Measurements from ENCODE around the gene ADAM22.

Gene ADAM22

DNA sequence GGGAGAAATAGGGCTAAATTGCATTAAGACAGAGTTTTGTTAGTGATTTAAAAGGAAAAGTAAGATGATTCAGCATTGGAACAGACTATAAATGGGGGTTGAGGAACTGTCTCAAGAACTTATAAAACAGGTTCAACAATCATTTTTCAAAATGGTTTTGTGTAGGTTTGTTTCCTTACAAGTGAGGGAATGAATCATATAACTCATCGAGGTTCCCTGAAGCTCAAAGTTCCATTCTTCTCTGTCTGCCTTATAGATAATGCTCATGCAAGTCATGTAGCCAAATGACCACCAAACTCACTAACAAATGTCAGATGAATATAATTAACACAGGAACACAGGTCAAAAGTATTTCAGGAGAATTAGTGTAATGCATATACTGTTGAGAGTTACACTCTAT is 27.7 kb downstream of the ADAM22 start:
- no peak for DNase-seq (ENCODE audit: low read depth)

DNA sequence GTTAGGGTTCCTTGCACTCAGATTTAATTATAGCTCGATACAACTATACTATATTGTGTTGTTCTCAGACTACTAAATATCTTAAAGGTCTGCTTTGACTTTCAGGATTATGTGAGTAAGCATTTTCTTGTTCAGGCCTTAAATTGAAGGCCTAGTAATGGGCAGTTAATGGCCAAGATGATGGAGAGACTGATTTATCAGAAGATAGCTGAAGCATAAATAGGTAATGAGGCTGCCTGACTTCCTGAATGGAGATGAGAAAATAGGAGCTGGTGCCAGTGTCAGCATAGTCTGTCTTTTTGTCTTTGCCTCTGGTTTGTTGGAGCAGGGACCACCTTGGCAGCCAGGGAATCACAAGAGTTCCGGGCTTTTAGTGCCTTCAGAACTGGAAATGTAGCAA is 32.2 kb downstream of the ADAM22 start:
- no peak for DNase-seq (ENCODE audit: low read depth)

DNA sequence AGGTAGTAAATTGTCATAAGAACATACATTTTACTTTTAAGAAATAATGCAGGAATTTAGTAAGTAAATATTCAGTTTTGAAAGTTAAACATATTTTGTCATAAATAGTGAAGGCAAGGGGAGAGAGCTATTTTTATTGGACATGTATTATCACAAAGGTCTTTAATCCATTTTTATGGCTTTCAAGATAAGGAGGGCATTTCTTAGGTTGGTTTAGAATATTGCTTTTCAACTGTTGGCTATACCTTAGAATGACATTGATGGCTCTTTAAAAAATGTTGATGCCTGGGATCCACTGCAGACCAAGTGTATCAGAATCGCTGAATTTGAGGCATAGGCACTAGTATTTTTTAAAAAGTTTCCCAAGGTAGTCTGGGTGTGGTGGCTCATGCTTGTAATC is 34.0 kb downstream of the ADAM22 start:
- DNase-seq (ENCODE audit: low read depth), result no peak

DNA sequence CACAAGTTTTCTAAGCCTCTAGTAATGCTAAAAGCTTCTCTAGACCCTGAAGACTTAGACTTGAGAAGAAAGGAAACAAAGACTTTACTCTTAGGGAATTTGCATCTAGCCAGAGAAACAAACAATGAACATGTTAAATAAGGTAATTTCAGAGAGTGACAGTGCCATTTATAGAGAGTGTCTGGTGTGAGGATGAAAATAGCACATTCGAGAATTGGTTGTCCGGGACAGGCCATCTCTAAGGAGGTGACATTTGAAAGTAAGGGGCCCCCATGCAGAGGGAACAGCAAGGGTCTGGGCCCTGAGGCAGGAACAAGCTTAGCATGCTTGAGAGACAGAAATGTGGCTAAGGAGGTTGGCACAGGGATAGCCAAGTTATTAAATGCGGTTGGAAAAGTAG is 48.1 kb downstream of the ADAM22 start:
- no peak for DNase-seq (ENCODE audit: low read depth)

DNA sequence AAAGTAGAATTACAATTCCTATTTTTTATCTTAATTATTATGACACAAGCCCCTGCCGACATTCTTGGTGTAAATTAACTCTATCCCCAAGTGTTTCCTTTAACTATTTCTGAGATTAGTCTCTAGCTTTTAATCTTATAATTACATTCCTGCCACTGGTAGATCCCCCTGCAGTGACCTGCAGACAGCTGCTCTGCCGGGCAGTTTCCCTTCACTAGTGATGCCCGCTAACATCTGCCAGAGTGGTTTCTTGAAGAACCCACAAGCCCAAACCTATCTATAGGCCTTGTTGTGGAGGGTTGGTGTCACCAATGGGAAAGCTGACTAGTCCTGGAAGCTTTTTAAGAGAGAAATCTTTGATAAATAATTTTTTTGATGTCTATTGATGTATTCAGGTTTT is 50.0 kb downstream of the ADAM22 start:
- DNase-seq (ENCODE audit: low read depth), result no peak

DNA sequence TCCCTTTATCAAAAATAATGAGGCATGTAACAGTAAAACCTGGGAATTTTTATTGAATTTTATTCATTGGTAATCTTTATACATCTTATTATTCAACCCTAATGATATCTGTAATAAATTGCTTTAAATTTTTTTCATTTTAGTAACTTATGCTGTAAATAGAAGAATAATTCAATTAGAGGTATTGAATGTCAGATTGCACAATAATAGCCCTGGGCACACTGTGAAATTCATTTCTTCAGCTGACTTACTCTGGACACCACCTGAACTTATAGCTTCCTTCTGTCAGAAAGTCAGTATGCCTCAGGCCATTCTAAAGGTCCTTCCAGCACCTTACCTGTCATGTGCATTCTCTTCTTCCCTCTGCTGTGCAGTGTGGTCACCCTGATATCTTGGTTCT is 59.2 kb downstream of the ADAM22 start:
- no peak for DNase-seq (ENCODE audit: low read depth)

DNA sequence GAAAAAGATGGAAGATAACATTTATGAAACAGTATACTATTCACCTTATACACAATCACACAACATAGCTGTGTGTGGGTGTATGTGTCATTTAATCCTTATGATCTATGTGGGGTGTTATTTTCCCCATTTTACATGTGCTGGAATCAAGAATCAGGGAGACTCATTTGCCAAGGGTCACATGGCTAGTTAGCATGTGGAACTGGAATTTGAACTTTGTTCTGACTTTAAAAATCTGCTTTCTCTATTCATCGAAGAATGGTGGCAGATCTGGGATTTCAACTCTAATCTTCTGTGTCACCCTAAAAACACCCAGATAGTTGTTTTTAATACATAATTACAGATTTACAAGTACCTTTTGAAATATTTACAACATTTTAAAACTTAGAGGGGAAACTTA is 65.2 kb downstream of the ADAM22 start:
- DNase-seq (ENCODE audit: low read depth), result no peak

DNA sequence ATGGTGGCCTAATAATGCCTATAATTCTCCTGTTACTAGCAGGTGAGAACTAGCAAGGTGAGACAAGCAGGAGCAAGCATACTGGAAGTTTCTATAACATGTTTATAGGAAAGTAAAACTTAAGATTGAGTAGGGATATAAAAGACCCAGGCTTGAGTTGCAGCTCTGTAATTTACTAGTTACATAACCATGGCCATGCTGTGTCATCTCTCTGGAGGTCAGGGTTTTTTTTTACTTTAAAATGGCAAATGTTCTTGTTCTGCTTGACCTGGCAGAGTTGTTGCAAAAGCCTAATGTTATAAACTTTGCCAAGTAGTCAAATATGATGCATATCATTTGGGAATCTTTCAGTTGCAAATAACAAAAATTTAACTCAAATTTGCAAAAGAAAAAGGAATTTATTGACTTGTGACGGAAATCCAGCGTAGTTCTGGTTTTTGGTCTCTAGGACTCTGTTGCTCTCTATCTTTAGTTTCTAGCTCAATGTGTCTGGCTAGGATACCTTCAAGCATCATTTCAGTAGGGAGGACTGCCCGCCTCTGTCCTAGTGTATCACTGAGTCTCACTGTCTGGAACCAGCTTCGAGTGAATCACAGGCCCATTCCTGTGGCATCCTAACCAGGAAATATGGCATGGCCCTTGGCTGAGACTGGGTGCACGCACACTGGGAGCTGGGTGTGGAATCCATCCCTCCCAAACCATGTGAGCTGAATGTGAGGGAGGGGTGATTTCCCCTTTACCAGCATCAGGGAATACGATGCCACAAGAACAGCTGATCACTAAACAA is 67.9 kb downstream of the ADAM22 start:
- DNase-seq (ENCODE audit: low read depth), result no peak

DNA sequence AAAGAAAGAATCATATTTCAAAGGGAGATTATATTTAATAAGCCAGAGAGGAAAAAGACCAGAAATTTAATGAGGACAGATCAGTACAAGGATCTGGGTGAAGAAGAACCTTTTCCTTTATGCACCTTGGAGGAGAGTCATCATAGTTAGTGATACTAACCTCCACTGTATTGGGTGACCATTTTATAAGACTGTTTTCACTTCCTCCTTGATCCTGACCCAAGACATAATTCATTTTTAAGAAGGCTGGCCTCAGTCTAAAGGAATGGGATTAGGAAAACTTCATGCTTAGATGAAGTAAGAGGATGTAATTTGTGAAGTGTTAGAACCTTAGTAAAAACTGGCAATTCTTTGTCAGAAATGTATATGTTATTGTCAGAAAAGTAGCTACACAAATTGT is 68.6 kb downstream of the ADAM22 start:
- DNase-seq (ENCODE audit: low read depth), result no peak

DNA sequence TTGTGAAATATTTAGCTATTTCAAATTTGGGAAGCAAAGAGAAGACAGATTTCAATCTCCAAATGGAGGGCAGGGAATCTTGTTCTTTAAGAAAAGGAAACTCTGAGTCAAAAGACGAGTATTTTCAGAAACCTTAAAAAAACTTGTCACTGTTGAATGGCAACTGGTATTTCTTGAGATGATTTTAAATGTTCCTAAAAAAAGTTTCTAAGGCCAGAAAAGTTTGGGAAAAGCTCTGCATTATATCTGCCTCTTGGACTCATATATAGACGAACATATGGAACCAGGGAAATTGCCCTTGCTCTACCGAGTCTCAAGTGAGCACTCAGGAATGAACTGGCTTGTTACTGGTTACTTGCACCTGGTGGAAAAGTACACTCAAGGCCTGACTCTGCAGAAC is 69.5 kb downstream of the ADAM22 start:
- no peak for DNase-seq (ENCODE audit: low read depth)

DNA sequence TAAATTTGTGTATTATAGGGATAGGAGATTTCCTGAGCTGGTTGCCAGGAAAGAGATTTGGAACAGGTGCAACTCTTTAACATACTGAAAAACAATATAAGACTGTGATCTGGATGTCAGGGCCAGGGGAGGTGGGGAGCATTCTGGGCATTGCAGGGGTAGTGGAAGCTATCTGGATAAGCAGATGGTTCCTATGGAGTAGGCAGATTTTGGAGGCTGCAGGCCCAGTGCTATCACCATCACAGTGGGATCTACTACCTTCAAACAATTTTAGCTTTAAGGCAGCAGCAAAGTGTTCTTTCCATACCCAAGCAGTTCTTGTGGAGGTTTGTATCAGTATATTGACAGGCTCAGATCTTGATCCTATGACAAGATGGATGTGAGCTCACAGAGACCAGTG is 71.1 kb downstream of the ADAM22 start:
- DNase-seq (ENCODE audit: low read depth), result no peak

DNA sequence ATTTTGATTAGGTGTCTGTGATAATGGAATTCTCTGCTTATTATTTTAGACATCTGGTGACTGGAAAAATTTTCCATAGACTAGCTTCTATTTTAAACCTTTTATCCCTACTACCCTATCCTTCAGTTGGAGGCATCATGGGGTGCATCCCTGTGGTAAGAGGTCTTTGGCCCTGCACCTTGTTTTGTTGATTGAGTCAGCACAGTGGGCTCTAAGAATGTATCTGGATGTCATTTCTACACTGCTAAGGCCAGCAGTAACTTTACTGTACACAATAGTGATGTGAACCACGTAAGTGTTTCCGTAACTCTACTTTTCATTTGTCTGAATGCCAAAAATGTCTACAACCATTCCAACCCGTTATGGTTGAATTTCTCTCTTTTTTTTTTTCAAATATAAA is 75.6 kb downstream of the ADAM22 start:
- DNase-seq (ENCODE audit: low read depth), result no peak

DNA sequence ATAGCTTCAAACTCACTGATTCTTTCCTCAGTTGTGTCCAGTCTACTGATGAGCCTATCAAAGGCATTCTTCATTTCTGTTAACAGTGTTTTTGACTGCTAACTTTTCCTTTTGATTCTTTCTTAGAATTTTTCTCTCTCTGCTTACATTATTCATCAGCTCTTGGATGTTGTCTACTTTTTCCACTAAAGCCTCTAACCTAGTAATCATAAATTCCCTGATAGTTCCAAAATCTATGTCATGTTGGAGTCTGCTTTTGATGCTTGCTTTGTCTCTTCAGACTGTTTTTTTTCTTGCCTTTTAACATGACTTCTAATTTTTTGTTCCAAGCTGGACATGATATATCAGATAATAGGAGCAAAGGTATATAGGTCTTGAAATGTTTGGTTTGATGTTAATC is 78.0 kb downstream of the ADAM22 start:
- DNase-seq (ENCODE audit: low read depth), result no peak

DNA sequence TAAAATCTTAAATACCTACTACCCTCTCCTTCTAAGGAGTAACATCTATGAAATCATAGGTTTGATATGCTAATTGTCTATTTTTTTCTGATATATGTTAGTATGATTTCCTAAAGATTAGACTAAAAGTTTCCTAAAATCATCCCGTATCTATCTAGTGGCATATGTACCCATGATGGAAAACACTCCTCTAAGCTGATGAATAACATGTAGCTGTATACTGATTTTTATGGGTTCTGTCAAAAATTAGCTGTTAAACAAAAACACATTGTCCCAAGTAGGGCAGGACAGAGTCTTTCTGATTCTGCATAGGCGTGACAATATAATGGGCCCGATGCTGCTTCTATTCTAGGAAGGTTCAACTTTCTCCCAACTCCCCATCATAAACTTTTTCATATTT is 79.9 kb downstream of the ADAM22 start:
- DNase-seq (ENCODE audit: low read depth), result no peak

DNA sequence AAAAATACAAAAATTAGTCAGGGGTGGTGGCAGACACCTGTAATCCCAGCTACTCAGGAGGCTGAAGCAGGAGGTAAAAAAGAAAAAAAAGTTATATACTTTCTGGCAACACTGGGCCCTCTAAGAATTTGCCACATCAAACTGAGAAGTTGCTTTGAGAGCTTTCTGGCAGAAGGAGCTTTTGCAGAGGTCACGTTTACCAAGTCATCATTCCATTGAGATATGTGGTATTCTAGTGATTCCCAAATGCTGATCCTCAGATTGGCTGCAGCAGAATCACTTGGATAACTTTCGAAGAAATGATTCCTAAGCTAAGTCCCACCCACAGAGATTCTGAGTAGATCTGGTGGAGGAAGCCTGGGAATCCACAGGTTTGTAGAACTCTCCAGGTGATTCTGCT is 80.5 kb downstream of the ADAM22 start:
- DNase-seq (ENCODE audit: low read depth), result no peak

DNA sequence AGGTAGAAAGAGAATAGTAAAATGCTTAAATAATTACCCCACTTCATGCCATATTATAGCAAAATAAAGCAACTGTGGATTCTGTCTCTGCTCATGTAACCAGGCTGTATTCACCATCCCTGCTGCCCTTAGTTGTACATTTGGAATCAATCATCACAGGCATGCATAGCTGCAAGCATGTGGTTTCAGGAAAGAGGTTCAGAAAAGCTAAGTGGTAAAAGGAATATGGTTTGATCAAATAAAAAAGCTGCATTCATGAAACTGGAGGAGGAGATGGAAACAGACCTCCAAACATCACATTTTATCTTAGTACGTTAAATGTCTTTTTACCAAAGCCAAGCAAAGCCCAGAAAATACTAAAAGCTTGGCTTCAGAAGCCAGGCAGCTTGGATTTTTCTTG is 81.3 kb downstream of the ADAM22 start:
- no peak for DNase-seq (ENCODE audit: low read depth)

DNA sequence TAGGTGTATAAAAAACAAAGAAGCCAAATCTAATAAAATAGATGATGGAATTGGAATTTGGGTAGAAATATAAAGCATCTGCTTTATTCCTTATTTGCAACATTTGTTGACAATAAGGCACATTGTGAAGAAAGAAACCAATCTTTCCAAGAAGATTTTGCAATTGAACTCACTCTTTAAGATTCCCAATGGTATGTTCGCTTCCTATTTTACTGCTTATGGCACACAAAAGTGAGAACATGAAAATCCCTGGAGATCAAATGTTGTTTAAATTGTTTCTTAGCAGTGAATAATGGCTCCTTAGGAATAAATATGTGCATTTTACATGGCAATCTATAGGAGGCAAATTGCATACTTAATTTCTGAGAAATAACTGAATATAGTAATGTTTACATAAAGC is 84.5 kb downstream of the ADAM22 start:
- no peak for DNase-seq (ENCODE audit: low read depth)

DNA sequence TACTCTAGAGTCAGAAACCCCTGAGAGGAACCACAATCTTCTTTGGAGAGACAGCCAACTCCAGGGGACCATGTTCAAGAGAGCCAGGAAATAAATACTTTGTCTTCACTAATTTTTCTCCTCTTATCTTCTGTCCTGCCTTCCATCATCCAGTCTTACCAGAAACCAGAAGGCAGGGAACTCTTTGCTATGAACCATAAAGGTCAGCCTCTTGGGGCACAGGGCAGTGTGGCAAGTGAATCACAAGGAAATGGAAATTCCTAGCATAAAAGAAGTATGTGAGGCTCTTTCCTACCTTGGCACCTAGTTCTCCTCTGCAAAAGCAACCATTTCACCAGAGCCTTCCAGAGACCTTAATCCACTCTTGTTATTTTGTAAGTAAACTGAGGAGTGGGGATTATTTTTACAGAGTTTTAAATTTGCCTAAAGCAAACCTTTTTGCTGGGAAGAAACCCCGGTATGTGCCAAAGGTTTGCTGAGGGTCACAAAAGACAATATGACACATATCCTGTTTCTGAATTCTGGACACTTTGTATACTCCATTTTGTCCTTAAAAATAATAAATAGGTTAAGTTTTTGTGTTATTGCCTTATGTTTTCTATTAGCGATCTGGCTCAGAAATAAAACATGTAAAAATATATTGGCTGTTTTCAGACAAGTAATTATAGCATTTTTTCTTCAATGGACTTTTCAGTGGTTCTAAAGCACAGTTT is 87.1 kb downstream of the ADAM22 start:
- no peak for DNase-seq (ENCODE audit: low read depth)

DNA sequence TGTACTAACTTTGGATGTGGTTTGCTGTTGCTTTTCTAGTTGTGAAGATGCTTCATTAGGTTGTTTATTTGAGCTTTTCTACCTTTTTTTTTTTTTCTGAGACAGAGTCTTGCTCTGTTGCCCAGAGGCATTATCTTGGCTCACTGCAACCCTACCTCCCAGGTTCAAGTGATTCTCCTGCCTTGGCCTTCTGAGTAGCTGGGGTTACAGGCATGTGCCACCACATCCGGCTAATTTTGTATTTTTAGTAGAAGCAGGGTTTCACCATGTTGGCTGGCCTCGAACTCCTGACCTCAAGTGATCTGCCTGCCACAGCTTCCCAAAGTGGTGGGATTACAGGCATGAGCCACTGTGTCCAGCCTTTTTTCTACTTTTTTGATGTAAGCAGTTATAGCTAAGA is 93.7 kb downstream of the ADAM22 start:
- no peak for DNase-seq (ENCODE audit: low read depth)

DNA sequence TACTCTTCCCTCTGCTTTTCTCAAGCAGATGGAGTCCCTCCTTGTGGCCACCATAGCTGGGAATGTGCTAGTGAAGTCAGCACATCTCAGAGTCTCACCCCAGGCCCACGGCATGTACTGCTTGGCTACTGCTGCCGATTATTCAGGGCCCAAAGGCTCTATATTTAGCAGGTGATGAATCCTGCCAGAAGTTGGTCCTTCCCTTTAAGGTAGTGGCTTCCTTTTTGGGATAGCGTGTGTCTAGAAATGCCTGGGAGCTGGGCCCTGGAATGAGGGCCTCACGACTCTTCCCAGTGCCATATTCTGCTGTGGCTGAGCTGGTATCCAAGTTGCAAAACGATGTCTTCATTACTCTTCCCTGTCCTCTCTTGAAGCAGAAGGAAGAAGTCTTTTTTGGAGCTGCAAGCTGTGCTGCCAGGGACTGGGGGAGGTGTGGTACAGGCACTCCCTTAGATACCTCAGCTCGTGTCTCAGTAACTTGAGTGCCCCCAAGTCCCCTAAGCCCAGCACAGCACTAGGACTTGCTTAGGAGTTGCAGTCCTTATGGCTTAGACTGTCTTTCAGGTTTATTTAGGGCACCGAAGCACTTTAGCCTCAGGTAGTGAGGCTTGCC is 100.1 kb downstream of the ADAM22 start:
- no peak for DNase-seq (ENCODE audit: low read depth)

DNA sequence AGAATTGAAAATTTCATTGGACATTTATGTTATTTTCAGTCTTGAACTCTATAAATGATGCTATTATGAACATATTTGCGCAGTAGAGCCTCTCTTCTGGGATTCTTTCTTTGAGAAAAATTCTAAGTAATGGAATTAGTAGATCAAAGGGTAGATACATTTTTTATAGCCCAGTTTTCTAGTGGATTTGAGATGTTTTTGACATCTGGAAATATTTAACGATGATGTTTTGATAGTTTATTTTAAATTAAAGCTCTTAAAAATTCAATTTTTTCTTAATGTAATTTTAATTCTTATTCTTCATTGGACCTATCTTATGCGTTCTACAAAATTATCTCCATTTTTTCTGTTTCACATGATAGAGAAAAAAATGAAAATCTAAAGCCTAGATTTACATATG is 103.0 kb downstream of the ADAM22 start:
- DNase-seq (ENCODE audit: low read depth), result no peak

DNA sequence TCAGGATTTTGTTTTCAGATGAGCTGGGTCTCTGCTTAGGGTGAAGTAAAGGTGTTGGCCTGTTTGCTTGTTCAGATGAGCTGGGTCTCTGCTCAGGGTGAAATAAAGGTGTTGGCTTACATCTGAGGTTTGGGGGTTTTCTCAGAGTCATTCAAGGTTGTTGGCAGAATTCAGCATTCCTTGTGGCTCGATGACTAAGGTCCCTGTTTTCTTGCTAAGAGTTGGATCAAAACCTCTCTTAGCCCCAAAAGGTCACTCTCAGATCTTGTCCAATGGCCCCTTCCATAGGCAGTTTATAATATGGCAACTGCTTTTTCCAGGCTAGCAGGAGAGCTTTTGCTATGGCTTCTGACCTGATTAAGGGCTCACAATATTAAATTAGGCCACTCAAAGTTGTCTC is 106.6 kb downstream of the ADAM22 start:
- DNase-seq (ENCODE audit: low read depth), result no peak

DNA sequence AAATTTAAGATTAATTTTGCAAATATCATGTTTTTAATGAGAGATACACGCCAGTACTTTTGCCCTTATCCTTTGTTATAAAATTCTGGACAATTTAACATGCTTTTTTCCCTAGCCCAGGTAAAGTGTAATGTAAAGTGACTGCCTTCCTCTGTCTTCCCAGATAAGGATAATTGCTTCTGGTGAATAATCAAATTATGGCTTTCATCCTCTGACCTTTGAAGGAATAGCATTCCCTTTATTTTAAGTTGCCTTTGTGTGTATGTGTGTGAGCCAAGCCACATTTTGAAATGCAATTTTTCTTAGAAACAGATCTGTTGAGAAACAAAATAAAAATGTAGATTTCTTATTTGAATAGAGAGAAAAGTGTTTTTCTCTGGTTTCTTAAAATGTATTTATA is 107.5 kb downstream of the ADAM22 start:
- DNase-seq (ENCODE audit: low read depth), result no peak

DNA sequence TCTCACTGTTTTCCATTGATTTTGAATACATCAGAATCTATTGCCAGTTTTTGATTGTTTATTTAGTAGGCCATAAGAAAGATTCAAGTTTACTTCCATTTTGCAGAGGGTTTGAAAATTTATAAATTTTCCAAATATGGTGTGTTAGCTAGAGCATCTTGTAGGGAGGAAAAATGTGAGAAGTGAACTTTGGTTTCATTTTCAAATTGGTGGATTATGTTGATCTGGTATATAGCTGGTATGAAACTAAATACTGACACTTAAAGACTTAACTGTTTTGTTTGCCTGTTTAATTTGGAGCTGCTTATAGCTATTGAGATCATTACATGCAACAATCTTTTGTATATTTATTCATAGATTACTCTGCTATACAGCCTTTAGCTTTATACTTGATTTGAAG is 108.1 kb downstream of the ADAM22 start:
- DNase-seq (ENCODE audit: low read depth), result no peak

Data from T-helper 22 cell (primary cell).